Measurements from ENCODE around the gene TTLL7.

Gene TTLL7

DNA sequence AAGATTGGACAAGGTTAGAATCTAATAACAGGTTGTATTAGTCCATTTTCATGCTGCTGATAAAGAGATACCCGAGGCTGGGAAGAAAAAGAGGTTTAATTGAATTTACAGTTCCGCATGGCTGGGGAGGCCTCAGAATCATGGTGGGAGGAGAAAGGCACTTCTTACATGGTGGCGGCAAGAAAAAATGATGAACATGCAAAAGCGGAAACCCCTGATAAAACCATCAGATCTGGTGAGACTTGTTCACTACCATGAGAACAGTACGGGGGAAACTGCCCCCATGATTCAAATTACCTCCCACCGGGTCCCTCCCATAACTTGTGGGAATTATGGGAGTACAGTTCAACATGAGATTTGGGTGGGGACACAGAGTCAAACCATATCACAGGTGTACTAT, 22.9 kb upstream of the TTLL7 start:
- DNase-seq (ENCODE audit: extremely low read depth, low read depth), result no peak
- TF ChIP-seq, protein P1, sequence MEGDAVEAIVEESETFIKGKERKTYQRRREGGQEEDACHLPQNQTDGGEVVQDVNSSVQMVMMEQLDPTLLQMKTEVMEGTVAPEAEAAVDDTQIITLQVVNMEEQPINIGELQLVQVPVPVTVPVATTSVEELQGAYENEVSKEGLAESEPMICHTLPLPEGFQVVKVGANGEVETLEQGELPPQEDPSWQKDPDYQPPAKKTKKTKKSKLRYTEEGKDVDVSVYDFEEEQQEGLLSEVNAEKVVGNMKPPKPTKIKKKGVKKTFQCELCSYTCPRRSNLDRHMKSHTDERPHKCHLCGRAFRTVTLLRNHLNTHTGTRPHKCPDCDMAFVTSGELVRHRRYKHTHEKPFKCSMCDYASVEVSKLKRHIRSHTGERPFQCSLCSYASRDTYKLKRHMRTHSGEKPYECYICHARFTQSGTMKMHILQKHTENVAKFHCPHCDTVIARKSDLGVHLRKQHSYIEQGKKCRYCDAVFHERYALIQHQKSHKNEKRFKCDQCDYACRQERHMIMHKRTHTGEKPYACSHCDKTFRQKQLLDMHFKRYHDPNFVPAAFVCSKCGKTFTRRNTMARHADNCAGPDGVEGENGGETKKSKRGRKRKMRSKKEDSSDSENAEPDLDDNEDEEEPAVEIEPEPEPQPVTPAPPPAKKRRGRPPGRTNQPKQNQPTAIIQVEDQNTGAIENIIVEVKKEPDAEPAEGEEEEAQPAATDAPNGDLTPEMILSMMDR (IDR thresholded peaks at IDR 0.05; ENCODE audit: low read depth, low read length), result no peak

DNA sequence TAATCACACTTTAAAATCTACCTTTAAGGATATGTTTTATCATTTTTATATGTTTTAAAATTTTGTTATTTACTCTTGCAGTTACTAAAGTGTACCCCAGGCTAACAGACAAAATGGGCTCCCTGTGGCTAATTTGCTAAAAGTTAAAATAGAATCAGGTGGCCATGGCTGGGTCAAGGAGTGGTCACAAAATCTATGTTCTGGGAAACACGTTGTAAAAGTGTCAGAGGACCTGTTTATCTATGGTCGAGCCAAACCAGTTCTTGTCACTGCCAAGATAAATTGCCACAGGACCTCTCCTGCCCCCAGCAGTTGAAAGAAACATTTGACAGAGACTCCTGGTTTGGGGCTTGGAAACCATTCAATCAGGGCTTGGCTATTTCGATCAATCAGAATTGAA, 21.2 kb upstream of the TTLL7 start:
- DNase-seq (ENCODE audit: extremely low read depth, low read depth), result no peak
- TF ChIP-seq, protein P1 (IDR thresholded peaks at IDR 0.05; ENCODE audit: low read depth, low read length), result no peak

DNA sequence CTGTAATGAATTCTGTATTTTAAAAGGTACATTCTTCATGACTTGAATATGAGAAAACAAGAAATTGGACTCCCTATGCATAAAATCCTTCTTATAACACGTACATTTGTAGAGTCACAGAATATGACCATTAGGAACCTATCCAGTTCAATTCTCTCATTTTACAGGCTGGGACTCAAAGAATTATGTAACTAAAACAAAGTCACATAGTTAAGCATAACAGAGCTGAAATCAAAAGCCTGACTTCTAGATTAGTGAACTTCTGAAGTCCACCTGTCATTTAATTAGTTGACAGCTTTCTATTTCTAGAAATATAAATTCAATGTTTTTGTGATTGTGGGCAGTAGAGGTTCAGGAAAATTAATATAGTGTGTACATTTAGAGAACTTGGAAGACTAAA, 20.3 kb upstream of the TTLL7 start:
- TF ChIP-seq, protein P1 (IDR thresholded peaks at IDR 0.05; ENCODE audit: low read depth, low read length), result no peak
- DNase-seq (ENCODE audit: extremely low read depth, low read depth), result no peak

DNA sequence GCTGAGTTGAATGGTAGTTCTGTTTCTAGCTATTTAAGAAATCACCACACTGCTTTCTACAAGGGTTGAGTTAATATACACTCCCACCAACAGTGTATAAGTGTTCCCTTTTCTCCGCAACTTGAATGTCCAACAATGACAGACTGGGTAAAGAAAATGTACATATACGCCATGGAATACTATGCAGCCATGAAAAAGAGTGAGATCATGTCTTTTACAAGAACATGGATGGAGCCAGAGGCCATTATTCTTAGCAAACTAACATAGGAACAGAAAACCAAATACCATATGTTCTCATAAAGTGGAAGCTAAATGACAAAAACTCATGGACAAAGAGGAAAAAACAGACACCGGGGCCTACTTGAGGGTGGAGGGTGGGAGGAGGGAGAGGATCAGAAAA, 14.8 kb upstream of the TTLL7 start:
- TF ChIP-seq, protein P1 (IDR thresholded peaks at IDR 0.05; ENCODE audit: low read depth, low read length), result no peak
- DNase-seq (ENCODE audit: extremely low read depth, low read depth), result no peak

DNA sequence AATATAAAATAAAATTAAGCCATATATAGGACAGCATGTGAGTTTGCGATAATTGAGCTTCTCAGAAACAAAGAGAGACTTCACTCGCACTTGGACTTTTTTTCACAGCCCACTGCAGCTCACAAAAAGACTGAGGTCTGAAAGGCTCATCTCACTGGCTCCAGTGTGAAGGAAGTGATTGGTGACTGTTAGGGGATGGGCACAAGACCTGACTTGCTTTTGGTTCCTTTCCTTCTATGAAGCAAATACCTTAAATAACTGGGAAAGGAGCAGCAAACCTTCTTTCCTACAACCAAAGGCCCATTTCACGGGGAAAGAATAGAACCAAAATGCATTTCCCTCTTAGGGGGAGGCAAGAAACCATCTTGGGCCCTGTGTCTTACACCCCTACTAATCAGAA, 13.1 kb upstream of the TTLL7 start:
- no peak for DNase-seq (ENCODE audit: extremely low read depth, low read depth)
- TF ChIP-seq, protein P1 (IDR thresholded peaks at IDR 0.05; ENCODE audit: low read depth, low read length), result no peak

DNA sequence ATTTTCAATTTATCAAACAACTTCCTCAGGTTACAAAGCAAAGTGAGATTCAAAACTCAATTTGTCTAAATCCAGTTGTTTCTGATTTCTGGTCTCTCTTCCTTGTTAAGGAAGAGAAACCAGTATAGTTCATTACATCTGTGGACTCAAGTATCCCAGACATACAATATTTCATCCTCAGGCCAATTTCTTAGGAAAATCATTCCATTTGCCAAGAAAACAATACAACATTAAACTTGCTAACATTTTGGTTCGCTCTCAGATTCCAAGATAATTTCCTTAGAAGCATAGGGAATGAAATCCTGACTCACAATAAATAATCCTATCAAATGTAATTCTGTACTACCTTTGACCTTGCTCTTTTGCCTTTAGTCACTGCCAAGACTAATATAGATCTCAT, 11.2 kb upstream of the TTLL7 start:
- DNase-seq (ENCODE audit: extremely low read depth, low read depth), result no peak
- TF ChIP-seq, protein P1 (IDR thresholded peaks at IDR 0.05; ENCODE audit: low read depth, low read length), result no peak

DNA sequence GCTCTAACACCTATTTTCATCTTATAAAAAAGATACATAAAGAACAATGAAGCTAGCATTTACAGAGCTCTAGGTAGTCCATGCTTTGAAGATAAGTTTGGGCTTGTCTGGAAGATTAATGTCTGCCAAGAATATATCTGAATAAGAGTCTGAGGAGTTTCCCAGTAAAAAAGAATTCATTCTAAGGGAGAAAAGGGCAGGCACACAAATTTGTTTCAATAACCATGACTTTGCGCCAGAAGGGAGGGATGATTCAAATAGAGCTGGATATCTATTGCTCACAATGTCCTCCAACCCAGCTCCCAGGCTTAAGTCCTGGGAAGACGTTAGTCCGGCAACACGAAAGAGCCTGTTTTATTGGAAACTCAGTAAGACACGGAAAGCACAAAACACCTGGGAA, 9.7 kb upstream of the TTLL7 start:
- DNase-seq (ENCODE audit: extremely low read depth, low read depth), result no peak

More for the DNA sequence above, 9.7 kb upstream of the TTLL7 start:
- TF ChIP-seq, protein P1 (IDR thresholded peaks at IDR 0.05; ENCODE audit: low read depth, low read length), result no peak

Measured in AG09319 (cell line).